Effector CD8-positive, alpha-beta T cell (primary cell): ENCODE data around the gene ARHGEF10L.
"Not testable (repeated sequence)": the region's sequence is repeated elsewhere in the genome, so short reads cannot be mapped to it uniquely, and the experiment has no call there.

ENCODE experiments used
- DNase-seq: peaks from one replicate; lab custom pipeline; 2025; lab: John Stamatoyannopoulos, UW

Gene ARHGEF10L

DNA sequence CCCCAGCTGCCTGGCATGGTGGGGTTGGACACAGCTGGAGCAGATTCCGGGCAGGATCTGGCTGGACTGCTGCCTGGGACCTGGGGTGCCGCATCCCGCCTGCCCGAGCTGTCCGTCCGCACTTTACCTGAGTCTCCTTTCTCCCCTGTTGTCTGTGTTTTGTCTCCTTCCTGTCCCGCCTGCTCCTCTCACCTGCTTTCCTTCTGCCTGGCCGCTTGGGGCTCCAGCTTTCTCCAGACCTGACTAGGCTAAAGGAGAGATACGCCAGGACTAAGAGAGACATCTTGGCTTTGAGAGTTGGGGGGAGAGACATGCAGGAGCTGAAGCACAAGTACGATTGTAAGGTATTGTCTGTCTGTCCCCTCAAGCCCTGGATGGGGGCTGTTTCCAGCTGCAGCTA is 73.3 kb downstream of the ARHGEF10L start:
- no peak for DNase-seq

DNA sequence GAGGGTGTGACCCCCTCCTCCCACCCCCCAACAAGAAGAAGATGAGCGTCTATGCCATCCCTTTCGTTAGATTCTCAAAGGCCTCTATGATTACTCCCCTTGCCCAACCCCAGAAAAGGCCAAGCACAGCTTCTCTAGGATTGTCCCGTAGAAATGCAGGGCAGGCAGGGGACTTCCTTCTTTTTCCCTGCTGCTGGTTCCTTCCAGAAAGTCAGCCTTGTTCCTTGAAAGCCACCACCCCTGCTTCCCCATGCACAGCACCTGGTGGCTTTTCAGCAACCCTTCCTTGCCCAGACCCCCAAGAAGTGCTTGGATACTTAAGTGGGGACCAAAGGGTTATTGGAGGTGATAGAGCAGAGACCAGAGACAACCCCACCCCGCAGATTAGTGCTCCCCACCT is 75.1 kb downstream of the ARHGEF10L start:
- DNase-seq, result no peak

DNA sequence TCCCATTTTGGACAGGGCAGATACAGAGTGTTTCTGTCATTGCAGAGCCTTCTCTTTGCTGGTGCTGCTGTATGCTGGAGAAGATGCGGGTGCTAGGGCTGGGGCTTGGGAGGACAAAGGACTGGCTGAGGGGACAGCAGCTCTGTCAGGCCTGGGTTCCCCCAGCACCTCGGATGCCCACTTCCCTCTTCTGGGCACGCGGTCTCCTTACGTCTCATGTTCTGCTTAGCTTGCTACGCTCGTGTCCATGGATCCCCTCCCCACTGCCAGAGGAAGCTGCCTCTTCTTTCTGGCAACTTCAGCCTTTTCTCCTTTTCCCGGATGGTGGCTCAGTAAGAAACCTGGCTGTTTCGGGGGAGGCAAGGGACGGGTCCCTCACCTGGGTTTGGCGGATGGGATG is 75.7 kb downstream of the ARHGEF10L start:
- DNase-seq, result no peak

DNA sequence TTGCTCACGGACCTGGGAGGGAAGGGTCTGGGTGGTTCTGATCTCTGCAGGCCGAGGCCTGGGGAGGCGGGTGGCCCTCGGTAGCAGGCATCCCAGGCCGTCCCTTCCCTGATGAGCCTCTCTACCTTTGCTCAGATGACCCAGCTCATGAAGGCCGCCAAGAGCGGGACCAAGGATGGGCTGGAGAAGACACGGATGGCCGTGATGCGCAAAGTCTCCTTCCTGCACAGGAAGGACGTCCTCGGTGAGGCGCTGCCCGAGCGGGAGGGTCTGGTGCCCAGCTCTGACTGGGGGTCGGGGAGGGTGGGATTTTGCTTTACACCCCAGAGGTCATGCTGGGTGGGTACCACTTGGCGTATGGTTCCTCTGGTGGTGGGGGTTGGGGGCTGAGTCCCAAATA is 76.5 kb downstream of the ARHGEF10L start:
- DNase-seq, result no peak

DNA sequence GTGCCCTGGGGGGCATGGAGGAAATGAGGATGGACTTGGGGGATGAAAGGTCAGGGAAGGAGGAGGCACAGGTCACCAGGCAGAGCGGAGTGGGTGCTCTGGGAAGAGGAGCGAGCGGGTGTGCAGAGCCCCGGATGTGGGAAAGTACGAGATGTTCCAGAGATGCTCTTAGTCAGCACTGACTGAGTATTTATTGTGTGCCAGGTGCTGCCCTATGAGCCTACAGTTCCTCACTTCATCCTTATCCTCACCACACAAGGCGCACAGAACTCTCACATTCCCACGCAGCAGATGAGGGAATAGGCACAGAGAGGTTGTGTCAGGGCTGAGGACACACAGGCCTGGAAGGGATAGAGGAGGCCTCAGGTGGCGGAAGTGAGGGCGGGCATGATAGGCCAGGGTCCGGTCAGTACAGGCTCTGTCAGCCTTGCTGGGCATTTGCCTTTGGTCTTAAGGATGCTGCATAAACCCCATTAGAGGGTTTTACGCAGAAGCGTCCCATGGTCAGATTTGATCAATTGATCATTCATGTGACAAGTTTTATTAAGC is 77.3 kb downstream of the ARHGEF10L start:
- no peak for DNase-seq

DNA sequence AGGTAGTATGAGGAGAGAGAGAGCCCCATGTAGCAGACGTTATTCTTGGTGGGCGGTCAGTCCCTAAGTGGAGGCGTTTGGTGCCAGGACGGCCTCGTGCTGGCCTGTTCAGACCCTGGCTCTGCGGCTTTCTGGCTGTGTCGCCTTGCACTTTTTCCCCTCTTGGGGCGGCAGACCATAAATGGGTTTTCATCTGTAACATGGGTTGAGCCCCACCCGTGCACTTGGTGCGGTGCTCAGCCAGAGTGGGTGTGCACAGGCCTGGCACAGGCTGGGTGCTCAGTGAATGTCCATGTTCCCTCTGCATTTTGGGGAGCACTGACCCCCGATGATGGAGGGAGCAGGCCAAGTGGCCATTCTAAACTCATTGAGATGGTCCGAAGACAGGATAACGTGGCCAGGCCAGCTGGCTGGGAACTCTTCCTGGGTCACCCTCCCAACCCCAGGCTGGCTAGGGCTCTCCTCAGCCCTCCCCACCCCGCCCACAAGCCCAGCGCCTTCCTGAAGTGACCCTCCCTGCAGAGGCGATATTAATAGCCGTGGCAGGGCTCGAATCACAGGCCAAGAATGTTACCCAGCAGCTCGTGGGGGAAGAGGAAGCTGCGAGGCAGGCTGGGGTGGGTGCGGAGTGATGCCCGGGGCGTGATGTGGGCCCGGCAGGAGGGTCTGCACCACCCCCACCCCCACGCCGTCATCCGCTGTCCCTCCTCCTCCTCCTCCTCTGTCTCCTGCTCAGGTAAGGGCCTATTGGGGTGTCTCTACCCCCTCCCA is 78.5 kb downstream of the ARHGEF10L start:
- DNase-seq, result no peak

DNA sequence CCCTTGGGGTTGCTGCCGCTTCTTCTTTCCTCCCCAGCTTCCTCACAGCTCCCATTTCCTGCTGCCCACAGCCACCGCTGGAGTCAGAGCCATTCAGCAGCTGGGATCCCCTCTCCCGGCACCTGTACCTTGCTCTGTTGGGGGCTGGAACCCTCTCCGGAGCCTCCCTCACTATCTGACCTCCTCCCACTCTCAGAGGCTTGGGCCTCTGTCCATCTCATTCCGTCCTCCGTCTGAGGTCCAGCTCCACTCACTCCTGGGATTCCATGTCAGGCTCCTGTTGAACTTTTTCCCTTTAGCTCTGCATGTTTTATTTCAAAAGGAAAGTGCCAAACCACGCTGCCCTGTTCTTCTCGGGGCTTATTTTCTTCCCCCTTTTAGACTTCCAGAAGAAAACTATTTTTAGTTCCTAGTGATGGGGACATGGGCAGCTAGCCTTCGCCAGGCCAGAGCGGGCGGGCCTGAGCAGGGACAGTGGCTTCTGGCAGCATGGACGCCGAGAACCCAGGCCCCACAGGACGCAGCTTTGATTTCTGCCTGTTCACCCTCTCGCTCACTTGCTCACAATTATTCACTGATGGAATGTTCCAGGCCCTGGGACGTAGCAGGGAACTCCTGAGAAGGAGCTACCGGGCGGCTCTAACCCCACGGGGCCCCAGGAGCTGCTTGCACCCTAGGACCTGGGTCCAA is 79.2 kb downstream of the ARHGEF10L start:
- no peak for DNase-seq

DNA sequence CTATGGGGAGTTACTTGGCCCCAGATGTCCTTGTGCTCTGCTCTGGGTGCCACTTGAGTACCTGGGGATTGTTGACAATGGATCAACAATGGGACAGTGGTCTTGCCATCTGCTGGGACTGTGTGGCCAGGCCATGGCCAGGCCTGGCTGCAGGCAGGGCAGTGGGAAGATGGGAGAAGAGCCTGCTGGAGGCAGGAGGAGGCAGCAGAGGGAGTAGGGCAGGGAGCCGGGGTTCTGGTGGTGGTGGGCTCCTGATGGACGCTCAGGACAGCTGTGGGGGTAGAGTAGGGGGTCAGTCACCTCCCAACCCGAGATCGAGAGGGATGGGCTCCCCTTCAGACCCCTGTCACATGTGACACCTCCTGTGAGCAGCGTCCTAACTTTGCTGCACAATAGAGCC is 81.0 kb downstream of the ARHGEF10L start:
- DNase-seq, result no peak

DNA sequence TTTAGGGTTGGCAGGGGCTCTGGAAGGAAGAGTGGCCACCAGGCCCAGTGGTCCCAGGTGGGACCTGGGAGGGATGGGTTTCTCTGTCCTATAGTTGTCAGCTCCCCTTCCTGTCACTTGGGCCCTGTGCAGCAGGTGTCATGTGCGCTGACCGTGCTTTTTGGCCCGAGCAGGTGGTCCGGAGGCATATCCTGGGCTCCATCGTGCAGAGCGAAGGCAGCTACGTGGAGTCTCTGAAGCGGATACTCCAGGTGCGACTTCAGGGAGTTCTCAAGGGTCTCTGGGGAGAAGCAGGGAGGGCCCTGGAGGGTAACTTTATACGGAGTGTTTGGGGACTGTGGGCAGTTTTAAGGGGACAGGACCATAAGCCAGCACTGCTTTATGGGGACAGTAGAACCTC is 82.2 kb downstream of the ARHGEF10L start:
- DNase-seq, result no peak

DNA sequence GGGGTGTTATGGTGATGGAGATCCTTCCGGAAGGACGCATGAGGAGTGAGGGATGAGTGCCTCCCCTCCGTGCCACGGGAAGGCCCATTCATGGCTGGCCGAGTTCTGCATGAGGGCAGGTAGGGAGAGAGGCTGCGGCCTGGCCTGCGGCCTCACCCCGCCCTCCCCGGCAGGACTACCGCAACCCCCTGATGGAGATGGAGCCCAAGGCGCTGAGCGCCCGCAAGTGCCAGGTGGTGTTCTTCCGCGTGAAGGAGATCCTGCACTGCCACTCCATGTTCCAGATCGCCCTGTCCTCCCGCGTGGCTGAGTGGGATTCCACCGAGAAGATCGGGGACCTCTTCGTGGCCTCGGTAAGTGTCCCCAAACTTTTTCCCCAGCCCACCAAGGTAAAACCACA is 83.3 kb downstream of the ARHGEF10L start:
- no peak for DNase-seq

DNA sequence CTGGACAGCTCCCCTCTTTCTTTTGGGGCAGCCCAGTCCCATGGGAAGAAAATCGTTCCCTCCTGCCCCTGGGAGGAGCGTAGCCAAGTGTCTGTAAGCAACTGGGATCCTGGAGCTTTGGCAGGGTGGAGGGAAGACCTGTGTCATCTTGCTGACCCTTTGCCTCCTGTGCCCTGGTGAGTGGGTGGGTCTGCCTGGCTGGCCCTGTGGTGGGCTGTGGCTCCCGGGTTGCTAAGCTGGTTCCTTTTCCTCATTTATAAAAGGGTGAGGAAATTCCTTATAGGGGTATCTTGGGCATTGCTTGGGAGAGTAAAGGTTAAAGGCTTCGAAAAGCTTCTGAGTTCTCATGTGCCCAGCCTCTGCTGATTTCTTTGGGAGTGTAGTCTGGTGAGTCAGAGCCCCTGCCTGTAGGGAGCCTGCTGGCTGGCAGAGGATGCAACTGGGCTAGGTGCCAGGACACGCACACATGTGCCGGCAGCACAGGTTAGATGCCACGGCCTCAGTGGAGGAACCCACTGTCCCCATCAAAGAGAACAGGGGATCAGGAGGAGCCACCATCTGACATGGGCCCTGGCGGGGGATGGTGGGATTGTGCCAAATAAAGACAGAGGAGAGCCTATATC is 85.2 kb downstream of the ARHGEF10L start:
- DNase-seq, result no peak

DNA sequence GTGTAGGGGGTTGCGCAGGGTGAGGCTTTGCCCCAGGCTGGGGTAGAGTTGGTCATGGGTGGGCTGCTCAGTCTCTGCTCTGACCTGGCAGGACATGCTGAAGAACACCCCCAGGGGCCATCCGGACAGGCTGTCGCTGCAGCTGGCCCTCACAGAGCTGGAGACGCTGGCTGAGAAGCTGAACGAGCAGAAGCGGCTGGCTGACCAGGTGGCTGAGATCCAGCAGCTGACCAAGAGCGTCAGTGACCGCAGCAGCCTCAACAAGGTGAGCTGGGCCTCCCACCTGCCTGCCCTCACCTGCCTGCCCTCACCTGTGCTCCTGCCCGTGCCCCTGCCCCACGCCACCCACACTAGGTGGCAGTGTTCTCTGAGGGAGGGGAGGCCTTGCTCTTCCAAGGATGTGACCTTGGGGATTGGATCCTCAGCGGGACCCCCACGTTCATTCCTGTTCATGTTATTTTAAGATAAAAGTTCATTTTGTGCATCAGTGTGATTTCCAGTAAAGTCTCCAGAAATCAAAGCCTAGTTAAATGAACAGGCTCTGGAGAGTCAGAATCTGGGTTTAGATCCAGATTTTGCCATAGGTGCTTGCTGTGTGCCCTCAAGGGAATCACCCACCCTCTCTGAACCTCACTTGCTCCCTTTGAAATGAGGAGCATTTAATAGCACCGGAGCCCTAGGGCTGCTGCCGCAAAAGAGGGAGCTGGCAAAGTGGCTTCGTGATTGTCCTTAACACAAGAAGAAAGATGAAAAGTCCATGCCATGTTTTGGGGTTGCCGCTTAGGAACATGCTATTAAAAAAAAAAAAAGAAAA is 87.9 kb downstream of the ARHGEF10L start:
- DNase-seq, result no peak

DNA sequence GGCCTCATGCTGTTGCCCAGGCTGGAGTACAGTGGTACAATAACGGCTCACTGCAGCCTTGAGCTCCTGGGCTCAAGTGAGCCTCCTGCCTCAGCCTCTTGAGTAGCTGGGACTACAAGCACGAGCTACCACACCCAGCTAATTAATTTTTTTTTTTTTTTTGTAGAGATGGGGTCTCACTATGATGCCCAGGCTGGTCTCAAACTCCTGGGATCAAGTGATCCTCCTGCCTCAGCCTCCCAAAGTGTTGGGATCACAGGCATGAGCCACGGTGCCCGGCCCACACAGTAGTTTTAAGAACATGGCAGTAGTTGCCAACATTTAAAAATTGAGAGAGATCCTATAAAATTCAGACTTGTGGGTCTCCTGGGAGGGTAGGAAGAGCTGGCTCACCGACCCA is 89.5 kb downstream of the ARHGEF10L start:
- DNase-seq, result not testable (repeated sequence)

DNA sequence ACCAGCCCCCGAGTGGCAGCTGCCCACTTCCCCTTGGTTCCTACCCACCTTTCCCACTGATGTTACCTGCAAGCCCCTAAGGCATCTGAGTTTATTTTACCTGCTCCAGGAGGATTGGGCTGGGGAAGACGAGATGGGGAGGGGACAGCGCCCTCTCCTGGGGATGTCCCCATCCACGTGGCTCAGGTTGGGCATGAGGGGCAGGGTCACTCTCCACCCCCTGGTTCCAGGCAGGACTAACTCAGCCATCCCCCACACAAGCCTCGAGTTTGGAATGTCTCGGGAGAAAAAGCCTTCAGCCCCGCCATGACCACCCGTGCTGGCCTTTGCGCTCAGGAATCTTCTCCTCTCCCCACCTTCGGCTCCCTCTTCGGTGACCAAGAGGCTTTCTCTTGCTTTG is 90.0 kb downstream of the ARHGEF10L start:
- no peak for DNase-seq

DNA sequence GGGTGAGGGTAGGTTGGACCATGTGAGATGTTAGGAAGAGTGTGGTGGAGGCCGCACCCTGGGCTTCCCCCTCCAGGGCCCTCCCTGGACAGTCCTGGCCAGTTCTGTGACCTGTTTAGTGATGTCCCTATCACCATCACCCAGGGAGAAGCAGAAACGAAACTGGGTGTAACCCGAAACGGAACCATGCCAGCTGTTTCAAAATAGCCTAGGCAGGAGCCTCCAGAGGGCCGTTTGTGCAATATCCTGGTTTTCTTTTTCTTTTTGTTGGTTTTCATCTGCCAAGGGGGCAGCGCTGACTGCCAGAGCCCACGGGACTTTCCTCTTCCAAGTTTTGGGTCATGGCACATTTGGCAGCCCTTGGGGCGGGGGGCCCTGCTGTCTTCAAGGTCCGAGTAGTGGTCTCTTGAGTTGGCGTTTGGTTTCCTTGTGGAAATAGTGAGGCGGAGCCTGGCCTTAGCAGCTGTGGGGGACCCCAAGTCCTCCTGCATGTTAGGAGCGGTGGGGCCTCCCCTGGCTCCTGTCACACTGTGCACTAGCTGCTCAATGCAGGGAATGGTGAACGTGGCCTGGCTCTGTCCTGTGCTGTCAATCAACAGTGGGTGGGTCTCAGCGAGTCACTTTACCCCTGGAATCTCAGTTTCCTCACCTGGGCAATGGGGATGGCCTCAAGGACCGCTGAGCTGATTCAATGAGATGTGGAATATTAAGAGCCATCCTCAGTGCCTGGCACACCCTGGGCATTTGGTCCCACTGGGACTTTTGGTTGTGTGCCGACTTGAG is 90.7 kb downstream of the ARHGEF10L start:
- no peak for DNase-seq

DNA sequence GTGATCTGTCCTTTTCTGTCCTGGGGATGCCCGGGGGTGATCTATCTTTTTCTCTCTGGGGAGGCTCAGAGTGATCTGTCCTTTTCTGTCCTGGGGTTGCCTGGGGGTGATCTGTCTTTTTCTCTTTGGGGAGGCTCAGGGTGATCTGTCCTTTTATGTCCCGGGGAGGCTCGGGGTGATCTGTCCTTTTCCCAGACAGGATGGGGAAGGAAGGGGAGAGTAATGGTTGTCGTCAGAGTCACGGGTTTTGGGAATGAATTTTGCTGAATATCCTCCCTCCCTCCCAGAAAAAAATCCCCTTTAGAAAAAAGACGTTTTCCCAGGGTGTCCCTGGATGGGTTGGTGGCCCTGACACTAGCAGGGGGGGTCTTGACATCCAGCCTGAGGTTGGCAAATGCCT is 91.5 kb downstream of the ARHGEF10L start:
- no peak for DNase-seq

DNA sequence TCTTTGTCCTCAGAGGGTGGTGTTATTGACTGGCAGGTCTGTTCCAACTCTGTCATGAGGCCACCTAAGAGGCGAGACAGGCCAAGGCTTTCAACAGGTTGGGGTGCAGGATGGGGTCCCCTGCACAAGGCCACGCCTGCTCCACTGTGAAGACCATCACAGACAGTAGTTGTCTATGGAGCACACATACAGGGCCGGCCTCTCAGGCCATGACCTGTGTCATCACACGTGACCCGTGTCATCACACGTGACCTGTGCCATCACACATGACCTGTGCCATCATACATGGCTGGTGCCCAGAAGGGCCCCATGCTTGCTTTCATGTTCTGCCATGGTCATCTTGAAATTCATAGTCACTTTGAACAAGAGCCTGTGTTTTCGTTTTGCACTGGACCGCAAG is 91.9 kb downstream of the ARHGEF10L start:
- no peak for DNase-seq

DNA sequence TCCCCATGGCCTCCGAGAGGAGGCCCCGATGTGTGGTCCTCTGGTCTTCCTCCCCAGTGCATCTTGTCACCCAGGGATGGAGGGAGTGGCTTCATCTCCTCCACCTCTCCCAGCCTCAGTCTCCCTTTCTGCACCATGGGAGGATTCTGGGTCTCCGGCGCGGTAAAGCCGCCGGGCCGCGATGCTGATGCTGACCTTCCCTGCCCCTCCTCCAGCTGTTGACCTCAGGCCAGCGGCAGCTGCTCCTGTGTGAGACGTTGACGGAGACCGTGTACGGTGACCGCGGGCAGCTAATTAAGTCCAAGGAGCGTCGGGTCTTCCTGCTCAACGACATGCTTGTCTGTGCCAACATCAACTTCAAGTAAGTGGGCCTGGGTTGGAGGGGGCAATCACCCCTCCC is 92.6 kb downstream of the ARHGEF10L start:
- no peak for DNase-seq

DNA sequence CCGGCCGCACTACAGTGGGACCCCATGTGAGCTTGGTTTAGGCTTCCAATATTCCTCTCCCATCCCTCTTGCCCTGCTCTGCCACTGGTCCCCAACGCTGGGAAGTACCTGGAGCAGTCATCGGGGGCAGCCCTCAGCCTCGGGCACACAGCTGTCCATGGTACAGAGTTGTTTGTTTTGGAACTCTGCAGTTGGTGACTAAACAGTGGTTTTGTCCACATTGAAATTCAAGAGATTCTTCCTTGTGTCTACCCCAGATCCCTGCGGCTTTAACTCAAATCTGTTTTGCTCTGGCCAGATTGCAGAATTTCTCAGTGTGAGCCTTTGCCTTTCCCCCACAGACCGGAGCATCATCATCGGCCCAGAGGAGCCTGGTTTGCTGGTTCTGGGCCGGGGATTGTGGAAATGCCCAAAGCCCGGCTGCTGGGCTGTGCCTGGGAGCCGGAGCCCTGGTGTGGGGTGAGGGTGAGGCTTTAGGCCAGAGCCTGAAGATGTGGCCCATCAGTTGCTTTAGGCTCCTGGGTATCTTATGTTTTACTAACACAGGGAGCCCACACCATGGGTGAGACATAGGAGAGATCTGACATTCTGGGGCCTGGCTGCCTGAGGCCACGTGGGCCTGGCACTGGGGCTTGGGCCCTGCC is 93.2 kb downstream of the ARHGEF10L start:
- DNase-seq, result no peak

DNA sequence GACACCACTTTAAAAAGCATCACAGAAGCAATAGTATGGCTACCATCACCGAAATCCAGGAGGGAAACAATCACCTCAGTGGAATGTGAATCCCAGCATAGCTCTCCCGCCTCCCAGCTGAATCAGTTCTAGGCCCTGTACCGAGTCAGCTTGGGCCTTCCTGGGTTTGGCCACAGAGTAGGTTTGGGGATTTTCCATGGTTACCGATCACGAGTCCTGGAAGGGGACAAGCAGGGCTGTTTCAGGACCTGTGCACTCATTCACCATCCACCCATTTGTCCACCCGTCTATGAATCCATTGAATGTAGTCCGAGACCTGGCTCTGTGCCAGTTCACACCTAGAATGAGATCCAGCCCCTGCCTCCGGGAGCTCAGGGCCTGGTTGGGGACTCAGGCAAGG is 94.2 kb downstream of the ARHGEF10L start:
- DNase-seq, result no peak

DNA sequence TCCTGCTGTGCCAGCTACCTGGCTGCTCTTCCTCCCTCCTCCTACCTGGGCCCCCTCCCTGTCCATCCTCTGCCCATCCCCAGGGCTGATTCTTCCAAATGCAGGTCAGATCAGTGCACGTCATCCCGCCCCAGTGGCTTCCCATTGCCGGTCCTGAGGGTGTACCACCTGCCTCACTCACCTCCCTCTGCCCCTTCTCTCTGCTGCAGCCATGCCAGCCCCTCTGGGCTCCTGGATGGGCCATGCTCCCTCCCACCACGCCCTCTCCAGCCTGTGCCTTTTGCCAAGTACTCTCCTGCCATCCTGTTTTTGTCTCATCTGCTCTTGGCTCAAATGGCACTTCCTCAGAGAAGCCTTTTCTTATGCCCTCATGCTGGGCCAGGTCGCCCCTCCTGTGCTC is 95.8 kb downstream of the ARHGEF10L start:
- no peak for DNase-seq
